T-helper 17 cell (primary cell): ENCODE measurements around the gene C19orf85. TPM values are rescaled to one million over a fixed set of nuclear protein-coding genes. Genes with fewer than 3 reads are reported as not detected.
"Not testable (repeated sequence)": the region's sequence is repeated elsewhere in the genome, so short reads cannot be mapped to it uniquely, and the experiment has no call there.

ENCODE experiments used
- ATAC-seq: fragments of 150-1000 bp; cut with Tn5 transposase; 2 replicates; pipeline ENCODE4 v1.10.0; 2021; ENCODE audit warnings: mild to moderate bottlenecking, moderate library complexity
- DNase-seq, 3 donors: peaks; one replicate each; pipeline versions ENCODE4 v3.0.0 to v3.0.0-alpha.2; 2020 to 2021
- H3K9me3 ChIP-seq: one replicate; pipeline ENCODE4 v1.7.0; 2013; ENCODE audit warnings: low read length, mild to moderate bottlenecking; ENCODE audit not compliant: control insufficient read depth, poor library complexity, severe bottlenecking
- H3K27ac Mint-ChIP-seq: one replicate; pipeline ENCODE4 v1.8.0; 2022; ENCODE audit warnings: mild to moderate bottlenecking, moderate library complexity, mixed read lengths
- H3K27me3 Mint-ChIP-seq: one replicate; pipeline ENCODE4 v1.8.0; 2022; ENCODE audit warnings: mixed read lengths
- H3K36me3 Mint-ChIP-seq: one replicate; pipeline ENCODE4 v1.8.0; 2022; ENCODE audit warnings: low read depth, mixed read lengths
- H3K4me1 Mint-ChIP-seq: one replicate; pipeline ENCODE4 v1.8.0; 2022; ENCODE audit warnings: mild to moderate bottlenecking, mixed read lengths
- H3K4me3 Mint-ChIP-seq: one replicate; pipeline ENCODE4 v1.8.0; 2022; ENCODE audit warnings: mild to moderate bottlenecking, moderate library complexity, mixed read lengths
- total RNA-seq, 4 donors: library from RNA in 2 of 4; stranded (reverse) in 2 of 4; gene quantifications; one replicate each; pipeline ENCODE4 v1.2.3 and lab custom pipeline; 2022 to 2026

The C19orf85 gene
- total RNA-seq, 2 donors from 2014 or later = not detected

- Mint-ChIP-seq H3K27me3 (peaks cover 9% of the 10 kb centered on the region), H3K36me3 (no peaks in the 10 kb centered on the region), H3K4me3 (no peak overlapping the region)
These were observed 40.0 kb downstream of the C19orf85 start for GRCh38 chr19:55424518-55424917.

GRCh38 chr19:55423225-55424005 is 41.1 kb downstream of the C19orf85 start:
- Mint-ChIP-seq H3K27ac (no peak overlapping the region), H3K27me3 (peaks cover 2% of the 10 kb centered on the region), H3K4me3 (no peak overlapping the region), H3K4me1 (peaks cover 11% of the 10 kb centered on the region), H3K36me3 (no peaks in the 10 kb centered on the region)
- DNase-seq = no peak
- no peak for ATAC-seq
- H3K9me3 ChIP-seq = no peaks in the 10 kb centered on the region

More at GRCh38 chr19:55424518-55424917, 40.0 kb downstream of the C19orf85 start:
- Mint-ChIP-seq H3K4me1 (peaks cover 10% of the 10 kb centered on the region), H3K27ac (no peak overlapping the region)
- DNase-seq (no peak), ATAC-seq (no peak)
- no peaks in the 10 kb centered on the region for H3K9me3 ChIP-seq

GRCh38 chr19:55421281-55421680 is 43.3 kb downstream of the C19orf85 start:
- ATAC-seq = peak; percentile 91

GRCh38 chr19:55419624-55420236 is 44.8 kb downstream of the C19orf85 start:
- H3K27me3 Mint-ChIP-seq = no peaks in the 10 kb centered on the region
- H3K4me3 Mint-ChIP-seq = no peak overlapping the region
- DNase-seq (no peak), ATAC-seq (no peak)
- no peaks in the 10 kb centered on the region for H3K36me3 Mint-ChIP-seq
- H3K9me3 ChIP-seq = no peaks in the 10 kb centered on the region
- peaks cover 16% of the 10 kb centered on the region for H3K4me1 Mint-ChIP-seq
- no peak overlapping the region for H3K27ac Mint-ChIP-seq

More at GRCh38 chr19:55421281-55421680, 43.3 kb downstream of the C19orf85 start:
- not testable (repeated sequence) for H3K9me3 ChIP-seq, H3K27me3 Mint-ChIP-seq, H3K36me3 Mint-ChIP-seq
- H3K27ac Mint-ChIP-seq = peak overlapping the region; percentile 49
- H3K4me3 Mint-ChIP-seq = peak overlapping the region; percentile 77
- peaks cover 16% of the 10 kb centered on the region for H3K4me1 Mint-ChIP-seq
- DNase-seq = peak in 1 of 3 donors; percentile 21

GRCh38 chr19:55419103-55419502 is 45.4 kb downstream of the C19orf85 start:
- H3K36me3 Mint-ChIP-seq = no peaks in the 10 kb centered on the region
- no peaks in the 10 kb centered on the region for H3K27me3 Mint-ChIP-seq

GRCh38 chr19:55418185-55418584 is 46.4 kb downstream of the C19orf85 start:
- Mint-ChIP-seq H3K4me3 (peak overlapping the region; percentile 25), H3K27ac (no peak overlapping the region), H3K4me1 (peaks cover 16% of the 10 kb centered on the region), H3K27me3 (no peaks in the 10 kb centered on the region), H3K36me3 (no peaks in the 10 kb centered on the region)
- H3K9me3 ChIP-seq = no peaks in the 10 kb centered on the region
- ATAC-seq = peak; percentile 71
- peak in 2 of 3 donors; percentile 20 to 45 for DNase-seq

More at GRCh38 chr19:55419103-55419502, 45.4 kb downstream of the C19orf85 start:
- H3K4me1 Mint-ChIP-seq = peaks cover 16% of the 10 kb centered on the region
- H3K9me3 ChIP-seq = no peaks in the 10 kb centered on the region
- ATAC-seq (no peak), DNase-seq (no peak)
- H3K4me3 Mint-ChIP-seq = no peak overlapping the region
- no peak overlapping the region for H3K27ac Mint-ChIP-seq

Other genes with a start within 250 kb of the C19orf85 start
- 10 to 100 TPM; 12.4 to 12.8 TPM for gene TMEM86B, start 236.0 kb downstream of the C19orf85 start, total RNA-seq
- 100 to 1,000 TPM; 183 to 186 TPM for gene PPP6R1, start 205.7 kb downstream of the C19orf85 start, total RNA-seq
- gene HSPBP1, start 184.6 kb downstream of the C19orf85 start, total RNA-seq = 10 to 100 TPM; 19.1 to 23.1 TPM
- gene BRSK1, start 180.8 kb downstream of the C19orf85 start, total RNA-seq = 1 to 10 TPM; 3.0 to 7.4 TPM
- under 1 TPM in 1 of 2 donors, not detected in 1; 0.75 TPM for gene TMEM150B, start 139.4 kb downstream of the C19orf85 start, total RNA-seq
- gene KMT5C, start 124.9 kb downstream of the C19orf85 start, total RNA-seq = 100 to 1,000 TPM in 1 of 2 donors, 10 to 100 TPM in 1; 66.6 to 103 TPM
- gene COX6B2, start 110.0 kb downstream of the C19orf85 start, total RNA-seq = 1 to 10 TPM in 1 of 2 donors, under 1 TPM in 1; 0.62 to 1.4 TPM
- gene GARIN5B, start 101.5 kb downstream of the C19orf85 start, total RNA-seq = under 1 TPM in 1 of 2 donors, not detected in 1; 0.07 TPM
- gene IL11, start 94.3 kb downstream of the C19orf85 start, total RNA-seq = under 1 TPM; 0.25 to 0.89 TPM
- not detected for gene TMEM190, start 87.9 kb downstream of the C19orf85 start, total RNA-seq
- gene TMEM238, start 80.5 kb downstream of the C19orf85 start, total RNA-seq = 10 to 100 TPM; 14.6 to 19.5 TPM
- gene RPL28, start 78.8 kb downstream of the C19orf85 start, total RNA-seq = 1,000 to 10,000 TPM; 3,164 to 3,616 TPM
- 10 to 100 TPM; 64.6 to 78.1 TPM for gene UBE2S, start 57.0 kb downstream of the C19orf85 start, total RNA-seq
- not detected for gene SHISA7, start 21.5 kb downstream of the C19orf85 start, total RNA-seq
- gene ISOC2, start 3.1 kb downstream of the C19orf85 start, total RNA-seq = 1 to 10 TPM; 6.5 to 7.2 TPM
- gene ZNF628, start 11.9 kb upstream of the C19orf85 start, total RNA-seq = 10 to 100 TPM; 19.4 to 25.5 TPM
- gene NAT14, start 20.4 kb upstream of the C19orf85 start, total RNA-seq = 10 to 100 TPM in 1 of 2 donors, 1 to 10 TPM in 1; 9.1 to 11.9 TPM
- under 1 TPM; 0.08 to 0.47 TPM for gene SSC5D, start 23.7 kb upstream of the C19orf85 start, total RNA-seq
- gene SBK2, start 72.4 kb upstream of the C19orf85 start, total RNA-seq = not detected
- not detected for gene SBK3, start 80.8 kb upstream of the C19orf85 start, total RNA-seq
- gene ZNF579, start 116.1 kb upstream of the C19orf85 start, total RNA-seq = 1 to 10 TPM; 5.9 to 6.2 TPM
- gene FIZ1, start 134.8 kb upstream of the C19orf85 start, total RNA-seq = 10 to 100 TPM in 1 of 2 donors, 1 to 10 TPM in 1; 9.2 to 10.7 TPM
- 10 to 100 TPM; 16.6 to 17.0 TPM for gene ZNF524, start 135.5 kb upstream of the C19orf85 start, total RNA-seq
- gene ZNF865, start 140.9 kb upstream of the C19orf85 start, total RNA-seq = 10 to 100 TPM; 12.6 to 12.8 TPM
- 10 to 100 TPM; 11.3 to 13.8 TPM for gene ZNF784, start 159.8 kb upstream of the C19orf85 start, total RNA-seq
- 10 to 100 TPM; 40.3 to 41.8 TPM for gene ZNF580, start 176.3 kb upstream of the C19orf85 start, total RNA-seq
- 10 to 100 TPM; 24.7 to 26.3 TPM for gene ZNF581, start 178.9 kb upstream of the C19orf85 start, total RNA-seq
- gene CCDC106, start 183.5 kb upstream of the C19orf85 start, total RNA-seq = 1 to 10 TPM; 1.1 to 1.6 TPM
- 100 to 1,000 TPM; 248 to 258 TPM for gene U2AF2, start 190.3 kb upstream of the C19orf85 start, total RNA-seq
- 10 to 100 TPM; 42.5 to 44.1 TPM for gene EPN1, start 210.5 kb upstream of the C19orf85 start, total RNA-seq